H9 (cell line): ENCODE data around the gene CFAP100. TPM values are rescaled to one million over a fixed set of nuclear protein-coding genes. Genes with fewer than 3 reads are reported as not detected.

Experiments used
- DNase-seq: peaks from one replicate; pipeline ENCODE4 v3.0.0-alpha.2; 2017
- H2AFZ ChIP-seq: one replicate; pipeline ENCODE4 v1.6.1; 2013; ENCODE audit warnings: mild to moderate bottlenecking, low read length, control low read depth, moderate library complexity
- H2AK5ac ChIP-seq: 2 replicates; pipeline ENCODE4 v1.6.1; 2013; ENCODE audit warnings: low read length, control low read depth, mixed read lengths; ENCODE audit not compliant: insufficient read length
- H2BK120ac ChIP-seq: one replicate; pipeline ENCODE4 v1.6.1; 2013; ENCODE audit warnings: low read depth, mild to moderate bottlenecking, low read length, control low read depth, inconsistent platforms; ENCODE audit not compliant: poor library complexity, severe bottlenecking
- H2BK12ac ChIP-seq: 2 replicates; pipeline ENCODE4 v1.6.1; 2013; ENCODE audit warnings: low read length, control low read depth, mixed read lengths, low read depth; ENCODE audit not compliant: insufficient read length
- H2BK15ac ChIP-seq: 2 replicates; pipeline ENCODE4 v1.6.1; 2013; ENCODE audit warnings: low read depth, low read length, control low read depth
- H2BK20ac ChIP-seq: one replicate; pipeline ENCODE4 v1.6.1; 2013; ENCODE audit warnings: low read depth, mild to moderate bottlenecking, low read length, control low read depth, inconsistent platforms; ENCODE audit not compliant: poor library complexity, severe bottlenecking
- H2BK5ac ChIP-seq: 2 replicates; pipeline ENCODE4 v1.6.1; 2013; ENCODE audit warnings: low read length, control low read depth, mixed read lengths; ENCODE audit not compliant: insufficient read length
- H3K14ac ChIP-seq: 2 replicates; pipeline ENCODE4 v1.6.1; 2013; ENCODE audit warnings: low read length, control low read depth; ENCODE audit not compliant: insufficient read depth
- H3K18ac ChIP-seq: 2 replicates; pipeline ENCODE4 v1.6.1; 2013; ENCODE audit warnings: low read depth, mild to moderate bottlenecking, mixed read lengths, low read length, control low read depth; ENCODE audit not compliant: insufficient read length
- H3K23ac ChIP-seq: 2 replicates; pipeline ENCODE4 v1.6.1; 2013; ENCODE audit warnings: low read length, control low read depth, mixed read lengths, low read depth; ENCODE audit not compliant: insufficient read length
- H3K23me2 ChIP-seq: 2 replicates; pipeline ENCODE4 v1.6.1; 2013; ENCODE audit warnings: low read depth, mild to moderate bottlenecking, mixed read lengths, low read length, control low read depth; ENCODE audit not compliant: insufficient read length, poor library complexity, severe bottlenecking
- H3K27ac ChIP-seq: 2 replicates; pipeline ENCODE4 v1.5.1; 2013; ENCODE audit warnings: low read length, control low read depth, mixed read lengths, low read depth; ENCODE audit not compliant: insufficient read length
- H3K27me3 ChIP-seq: 2 replicates; pipeline ENCODE4 v1.6.1; 2013; ENCODE audit warnings: low read length, control low read depth, inconsistent platforms; ENCODE audit not compliant: insufficient read depth
- H3K4ac ChIP-seq: 2 replicates; pipeline ENCODE4 v1.6.1; 2013; ENCODE audit warnings: low read depth, mild to moderate bottlenecking, control low read depth, inconsistent platforms, low read length, moderate library complexity
- H3K4me1 ChIP-seq: 2 replicates; pipeline ENCODE4 v1.6.1; 2013; ENCODE audit warnings: low read length, control low read depth, inconsistent platforms; ENCODE audit not compliant: insufficient read depth
- H3K4me2 ChIP-seq: 2 replicates; pipeline ENCODE4 v1.6.1; 2013; ENCODE audit warnings: low read length, control low read depth, mixed read lengths; ENCODE audit not compliant: insufficient read length, insufficient read depth
- H3K56ac ChIP-seq: 2 replicates; pipeline ENCODE4 v1.6.1; 2013; ENCODE audit warnings: low read depth, mild to moderate bottlenecking, mixed read lengths, low read length, control low read depth; ENCODE audit not compliant: insufficient read length
- H3K79me1 ChIP-seq: 2 replicates; pipeline ENCODE4 v1.6.1; 2013; ENCODE audit warnings: low read depth, mild to moderate bottlenecking, moderate library complexity, low read length, control low read depth, inconsistent platforms; ENCODE audit not compliant: insufficient read depth, poor library complexity, severe bottlenecking
- H3K79me2 ChIP-seq: 2 replicates; pipeline ENCODE4 v1.6.1; 2013; ENCODE audit warnings: low read length, control low read depth, inconsistent platforms; ENCODE audit not compliant: insufficient read depth
- H3K9ac ChIP-seq: 2 replicates; pipeline ENCODE4 v1.6.1; 2013; ENCODE audit warnings: low read length, control low read depth, mixed read lengths; ENCODE audit not compliant: insufficient read length; ENCODE audit errors: extremely low read depth
- H3K9me3 ChIP-seq: one replicate; pipeline ENCODE4 v1.6.1; 2013; ENCODE audit warnings: low read depth, low read length, inconsistent platforms; ENCODE audit not compliant: control insufficient read depth
- H3T11ph ChIP-seq: one replicate; pipeline ENCODE4 v1.6.1; 2013; ENCODE audit warnings: mild to moderate bottlenecking, low read length, control low read depth, inconsistent platforms
- H4K20me1 ChIP-seq: one replicate; pipeline ENCODE4 v1.6.1; 2013; ENCODE audit not compliant: control insufficient read depth, insufficient read length, insufficient read depth
- H4K5ac ChIP-seq: 2 replicates; pipeline ENCODE4 v1.6.1; 2013; ENCODE audit warnings: low read depth, mild to moderate bottlenecking, mixed read lengths, low read length, control low read depth; ENCODE audit not compliant: insufficient read length
- H4K8ac ChIP-seq: replicated peaks from 2 replicates; pipeline ENCODE4 v1.6.1; 2013; ENCODE audit warnings: low read length, control low read depth, mixed read lengths, low read depth; ENCODE audit not compliant: insufficient read length
- H4K91ac ChIP-seq: 2 replicates; pipeline ENCODE4 v1.6.1; 2013; ENCODE audit warnings: low read depth, mild to moderate bottlenecking, moderate library complexity, mixed read lengths, low read length, control low read depth; ENCODE audit not compliant: insufficient read length
- H3K27ac Mint-ChIP-seq, 3 experiments: 2 replicates in 2 of 3; 3 replicates in 1 of 3; pipeline ENCODE4 v1.8.0; 2020 to 2021; ENCODE audit warnings: mixed read lengths in 3 of 3, mild to moderate bottlenecking in 1 of 3, moderate library complexity in 1 of 3
- H3K27me3 Mint-ChIP-seq: 2 replicates; pipeline ENCODE4 v1.8.0; 2021; ENCODE audit warnings: low read depth, mild to moderate bottlenecking, moderate library complexity, mixed read lengths
- H3K36me3 Mint-ChIP-seq, 3 experiments: 2 replicates in 2 of 3; 3 replicates in 1 of 3; pipeline ENCODE4 v1.8.0; 2020 to 2021; ENCODE audit warnings: low read depth in 3 of 3, mixed read lengths in 3 of 3; ENCODE audit not compliant: insufficient read depth in 1 of 3
- H3K4me1 Mint-ChIP-seq, 2 experiments: 2 replicates each; pipeline ENCODE4 v1.8.0; 2020; ENCODE audit warnings: mixed read lengths in 2 of 2
- H3K4me3 Mint-ChIP-seq, 2 experiments: 2 replicates in 1 of 2; 3 replicates in 1 of 2; pipeline ENCODE4 v1.8.0; 2020 to 2021; ENCODE audit warnings: mild to moderate bottlenecking in 2 of 2, mixed read lengths in 2 of 2, moderate library complexity in 1 of 2
- H3K9me3 Mint-ChIP-seq, 2 experiments: 2 replicates in 1 of 2; 3 replicates in 1 of 2; pipeline ENCODE4 v1.8.0; 2020; ENCODE audit warnings: mild to moderate bottlenecking in 2 of 2, mixed read lengths in 2 of 2, moderate library complexity in 1 of 2
- CTCF ChIP-seq: fragments of 200-600 bp; sonication (generic); conservative IDR thresholded peaks from 3 replicates; pipeline ENCODE4 v1.8.0; 2021; ENCODE audit warnings: antibody characterized with exemption, mild to moderate bottlenecking
- WGBS: extraction: QIAGEN DNeasy Blood & Tissue Kit; methylation state at CpG from one replicate; pipeline ENCODE4 v1.1.7; 2013; ENCODE audit warnings: missing lambda C conversion rate, low lambda C conversion rate, mixed read lengths; ENCODE audit not compliant: insufficient read length; ENCODE audit errors: extremely low coverage; 5-methylcytosine and 5-hydroxymethylcytosine counted together
- total RNA-seq: library from RNA; stranded (reverse); gene quantifications from 2 replicates; pipeline ENCODE4 v1.2.1, GENCODE V29; 2021

CFAP100 gene
- total RNA-seq, 1 experiment from 2014 or later = 0.44 TPM

DNA sequence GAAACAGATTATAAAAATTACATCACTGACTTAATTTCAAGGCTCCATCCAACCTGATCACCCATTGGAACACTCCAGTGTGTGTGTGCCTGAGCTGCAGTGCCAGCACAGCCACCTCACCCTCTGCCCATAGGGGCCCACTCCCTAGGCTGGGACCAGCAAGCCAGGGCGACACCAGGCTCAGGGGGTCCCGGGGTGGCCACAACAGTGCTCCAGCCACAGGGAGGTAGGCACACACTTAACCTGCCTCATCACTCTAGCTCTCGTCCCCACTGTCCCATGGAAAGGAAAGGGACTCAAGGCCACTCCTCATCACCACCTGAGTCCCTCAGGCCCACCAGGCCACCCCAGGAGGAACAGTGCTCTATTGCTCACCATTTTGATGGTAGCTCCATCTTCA, 56.0 kb downstream of the CFAP100 start:
- no peak for DNase-seq
- Histone ChIP-seq H3K4me2 (no peak overlapping the region), H4K5ac (no peak overlapping the region), H2BK15ac (no peak overlapping the region), H3K14ac (no peak overlapping the region), H3K4me1 (no peaks in the 10 kb centered on the region), H3K79me1 (no peaks in the 10 kb centered on the region), H3K23me2 (no peaks in the 10 kb centered on the region), H2AFZ (no peak overlapping the region), H3K18ac (no peak overlapping the region), H3K56ac (no peak overlapping the region), H3K4ac (no peak overlapping the region), H3K27me3 (no peaks in the 10 kb centered on the region), H4K91ac (no peak overlapping the region), H2BK12ac (no peak overlapping the region), H2BK20ac (no peak overlapping the region), H4K20me1 (no peaks in the 10 kb centered on the region), H2AK5ac (no peak overlapping the region), H4K8ac (no peak overlapping the region), H3K27ac (no peak overlapping the region), H3K23ac (no peak overlapping the region), H2BK5ac (no peak overlapping the region), H3K79me2 (no peaks in the 10 kb centered on the region), H3K9ac (no peak overlapping the region), H2BK120ac (no peak overlapping the region), H3T11ph (no peak overlapping the region), H3K9me3 (no peaks in the 10 kb centered on the region)
- Mint-ChIP-seq H3K27ac (peak overlapping the region in 1 of 3 experiments; percentile 55; a peak in 1 of 7 replicates), H3K4me3 (no peak overlapping the region), H3K27me3 (no peaks in the 10 kb centered on the region; the same call in 1 of the 2 replicates), H3K4me1 (peaks cover 10 to 12% of the 10 kb centered on the region in 2 experiments), H3K9me3 (no peaks in the 10 kb centered on the region), H3K36me3 (peaks cover 11 to 35% (median 30%) of the 10 kb centered on the region in 3 experiments)
- TF ChIP-seq CTCF = no peak
- no CpG with 5 or more reads among the region's 3 CpGs for WGBS
